ENCODE measurements around the gene CLCA2.

- TF ChIP-seq, protein P1, sequence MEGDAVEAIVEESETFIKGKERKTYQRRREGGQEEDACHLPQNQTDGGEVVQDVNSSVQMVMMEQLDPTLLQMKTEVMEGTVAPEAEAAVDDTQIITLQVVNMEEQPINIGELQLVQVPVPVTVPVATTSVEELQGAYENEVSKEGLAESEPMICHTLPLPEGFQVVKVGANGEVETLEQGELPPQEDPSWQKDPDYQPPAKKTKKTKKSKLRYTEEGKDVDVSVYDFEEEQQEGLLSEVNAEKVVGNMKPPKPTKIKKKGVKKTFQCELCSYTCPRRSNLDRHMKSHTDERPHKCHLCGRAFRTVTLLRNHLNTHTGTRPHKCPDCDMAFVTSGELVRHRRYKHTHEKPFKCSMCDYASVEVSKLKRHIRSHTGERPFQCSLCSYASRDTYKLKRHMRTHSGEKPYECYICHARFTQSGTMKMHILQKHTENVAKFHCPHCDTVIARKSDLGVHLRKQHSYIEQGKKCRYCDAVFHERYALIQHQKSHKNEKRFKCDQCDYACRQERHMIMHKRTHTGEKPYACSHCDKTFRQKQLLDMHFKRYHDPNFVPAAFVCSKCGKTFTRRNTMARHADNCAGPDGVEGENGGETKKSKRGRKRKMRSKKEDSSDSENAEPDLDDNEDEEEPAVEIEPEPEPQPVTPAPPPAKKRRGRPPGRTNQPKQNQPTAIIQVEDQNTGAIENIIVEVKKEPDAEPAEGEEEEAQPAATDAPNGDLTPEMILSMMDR (IDR thresholded peaks at IDR 0.05), result no peak
- no peak for TF ChIP-seq POLR2AphosphoS5 (IDR thresholded peaks at IDR 0.05; ENCODE audit: low read depth, low read length)
Measured at GRCh38 chr1:86478416-86479156, 54.6 kb downstream of the CLCA2 start.

Data from Panc1 (cell line).